Ishikawa (cell line): ENCODE measurements around the gene UNC5C.

Experiments used
- CEBPB ChIP-seq: IDR thresholded peaks from 2 replicates; pipeline ENCODE4 v1.6.1; 2012
- CREB1 ChIP-seq: IDR thresholded peaks from 2 replicates; pipeline ENCODE4 v1.6.1; 2012; ENCODE audit warnings: low read depth
- EGR1 ChIP-seq: IDR thresholded peaks from 2 replicates; pipeline ENCODE4 v1.6.1; 2012
- EP300 ChIP-seq: IDR thresholded peaks from 2 replicates; pipeline ENCODE4 v1.6.1; 2012; ENCODE audit warnings: borderline replicate concordance
- FOXM1 ChIP-seq: IDR thresholded peaks from 2 replicates; pipeline ENCODE4 v1.6.1; 2012; ENCODE audit warnings: low read depth, borderline replicate concordance
- NFIC ChIP-seq: IDR thresholded peaks from 2 replicates; pipeline ENCODE4 v1.6.1; 2012
- RAD21 ChIP-seq: IDR thresholded peaks from 2 replicates; pipeline ENCODE4 v1.6.1; 2012; ENCODE audit warnings: low read depth
- TAF1 ChIP-seq: IDR thresholded peaks from 2 replicates; pipeline ENCODE4 v1.6.1; 2012; ENCODE audit warnings: low read depth, mild to moderate bottlenecking
- TCF12 ChIP-seq: IDR thresholded peaks from 2 replicates; pipeline ENCODE4 v1.6.1; 2012; ENCODE audit warnings: low read depth
- TEAD4 ChIP-seq: IDR thresholded peaks from 2 replicates; pipeline ENCODE4 v1.6.1; 2012
- YY1 ChIP-seq: IDR thresholded peaks from 2 replicates; pipeline ENCODE4 v1.6.1; 2012; ENCODE audit warnings: low read depth
- ZBTB7A ChIP-seq: IDR thresholded peaks from 2 replicates; pipeline ENCODE4 v1.6.1; 2012; ENCODE audit warnings: low read depth
- TF ChIP-seq, protein P1 (sequence below): IDR thresholded peaks from 2 replicates; pipeline ENCODE4 v1.6.1; 2012; ENCODE audit warnings: low read depth, mild to moderate bottlenecking
- TF ChIP-seq, protein P2 (sequence below): IDR thresholded peaks from 2 replicates; pipeline ENCODE4 v1.6.1; 2012
- TF ChIP-seq, protein P3 (sequence below): IDR thresholded peaks from 2 replicates; pipeline ENCODE4 v1.6.1; 2012

Gene UNC5C

DNA sequence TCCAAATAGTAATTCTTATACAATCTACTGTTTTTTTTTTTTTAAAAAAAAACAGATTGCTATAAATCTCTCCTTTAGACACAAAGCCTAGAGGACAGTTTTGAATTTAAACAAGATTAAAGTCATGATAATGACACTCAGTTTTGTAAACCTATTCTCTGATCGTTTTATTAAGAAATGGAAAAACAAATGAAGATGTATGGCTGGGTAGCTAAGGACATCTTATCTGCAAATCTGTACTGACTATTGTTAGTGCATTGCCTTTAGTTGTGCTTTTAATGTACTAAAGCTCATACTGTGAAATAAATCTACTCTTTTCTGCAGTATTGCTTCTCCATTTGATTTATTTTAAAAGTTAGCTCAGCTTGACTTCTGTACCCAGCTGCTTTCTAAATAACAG, 155.0 kb downstream of the UNC5C start:
- TF ChIP-seq FOXM1 (no peak), CREB1 (no peak), EGR1 (no peak), NFIC (no peak), ZBTB7A (no peak), YY1 (no peak), EP300 (no peak), TCF12 (no peak), TEAD4 (no peak), RAD21 (no peak), CEBPB (no peak), TAF1 (no peak)
- TF ChIP-seq, protein P1, sequence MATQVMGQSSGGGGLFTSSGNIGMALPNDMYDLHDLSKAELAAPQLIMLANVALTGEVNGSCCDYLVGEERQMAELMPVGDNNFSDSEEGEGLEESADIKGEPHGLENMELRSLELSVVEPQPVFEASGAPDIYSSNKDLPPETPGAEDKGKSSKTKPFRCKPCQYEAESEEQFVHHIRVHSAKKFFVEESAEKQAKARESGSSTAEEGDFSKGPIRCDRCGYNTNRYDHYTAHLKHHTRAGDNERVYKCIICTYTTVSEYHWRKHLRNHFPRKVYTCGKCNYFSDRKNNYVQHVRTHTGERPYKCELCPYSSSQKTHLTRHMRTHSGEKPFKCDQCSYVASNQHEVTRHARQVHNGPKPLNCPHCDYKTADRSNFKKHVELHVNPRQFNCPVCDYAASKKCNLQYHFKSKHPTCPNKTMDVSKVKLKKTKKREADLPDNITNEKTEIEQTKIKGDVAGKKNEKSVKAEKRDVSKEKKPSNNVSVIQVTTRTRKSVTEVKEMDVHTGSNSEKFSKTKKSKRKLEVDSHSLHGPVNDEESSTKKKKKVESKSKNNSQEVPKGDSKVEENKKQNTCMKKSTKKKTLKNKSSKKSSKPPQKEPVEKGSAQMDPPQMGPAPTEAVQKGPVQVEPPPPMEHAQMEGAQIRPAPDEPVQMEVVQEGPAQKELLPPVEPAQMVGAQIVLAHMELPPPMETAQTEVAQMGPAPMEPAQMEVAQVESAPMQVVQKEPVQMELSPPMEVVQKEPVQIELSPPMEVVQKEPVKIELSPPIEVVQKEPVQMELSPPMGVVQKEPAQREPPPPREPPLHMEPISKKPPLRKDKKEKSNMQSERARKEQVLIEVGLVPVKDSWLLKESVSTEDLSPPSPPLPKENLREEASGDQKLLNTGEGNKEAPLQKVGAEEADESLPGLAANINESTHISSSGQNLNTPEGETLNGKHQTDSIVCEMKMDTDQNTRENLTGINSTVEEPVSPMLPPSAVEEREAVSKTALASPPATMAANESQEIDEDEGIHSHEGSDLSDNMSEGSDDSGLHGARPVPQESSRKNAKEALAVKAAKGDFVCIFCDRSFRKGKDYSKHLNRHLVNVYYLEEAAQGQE: no peak
- TF ChIP-seq, protein P2, sequence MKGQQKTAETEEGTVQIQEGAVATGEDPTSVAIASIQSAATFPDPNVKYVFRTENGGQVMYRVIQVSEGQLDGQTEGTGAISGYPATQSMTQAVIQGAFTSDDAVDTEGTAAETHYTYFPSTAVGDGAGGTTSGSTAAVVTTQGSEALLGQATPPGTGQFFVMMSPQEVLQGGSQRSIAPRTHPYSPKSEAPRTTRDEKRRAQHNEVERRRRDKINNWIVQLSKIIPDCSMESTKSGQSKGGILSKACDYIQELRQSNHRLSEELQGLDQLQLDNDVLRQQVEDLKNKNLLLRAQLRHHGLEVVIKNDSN: no peak
- TF ChIP-seq, protein P3, sequence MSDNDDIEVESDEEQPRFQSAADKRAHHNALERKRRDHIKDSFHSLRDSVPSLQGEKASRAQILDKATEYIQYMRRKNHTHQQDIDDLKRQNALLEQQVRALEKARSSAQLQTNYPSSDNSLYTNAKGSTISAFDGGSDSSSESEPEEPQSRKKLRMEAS: no peak

DNA sequence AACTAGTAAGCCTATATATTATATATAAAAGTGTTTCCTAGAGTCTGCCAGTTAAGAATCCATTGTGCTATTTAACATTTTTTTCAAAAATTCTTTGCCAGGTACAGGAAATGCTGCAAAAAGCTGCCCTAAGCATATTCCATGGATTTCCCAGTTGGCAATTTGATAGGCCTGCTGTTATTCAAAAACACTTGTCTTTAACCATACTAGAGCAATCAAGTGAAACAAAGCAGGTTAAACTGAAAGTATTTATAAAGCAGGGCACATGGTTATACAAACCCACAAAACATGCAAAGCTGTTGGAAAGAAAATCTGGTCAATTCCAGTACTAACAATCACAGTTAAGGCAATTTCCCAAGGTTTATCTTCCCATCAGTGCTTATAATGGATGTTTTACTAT, 159.9 kb downstream of the UNC5C start:
- peak; percentile 52; the same call in 1 of the 2 replicates for TF ChIP-seq FOXM1
- TF ChIP-seq, protein P3: no peak

DNA sequence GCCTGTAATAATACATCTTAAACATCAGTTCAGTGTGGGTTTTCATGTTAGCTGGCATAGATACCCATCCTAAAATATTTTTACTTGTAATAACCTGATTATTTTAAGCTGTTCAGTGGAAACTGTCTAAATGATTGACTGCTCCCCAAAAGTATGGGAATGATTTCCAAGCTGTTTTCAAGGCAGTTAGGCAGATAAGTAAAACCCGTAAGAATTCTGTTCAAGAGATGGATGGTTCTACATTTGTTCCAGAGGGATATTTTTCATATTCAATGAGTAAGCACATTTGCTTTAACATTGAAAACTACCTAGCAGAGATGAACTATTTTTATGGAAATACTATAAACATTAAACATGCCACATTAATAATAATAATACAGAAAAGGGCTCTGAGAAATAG, 161.1 kb downstream of the UNC5C start:
- TF ChIP-seq YY1: no peak
- TF ChIP-seq, protein P1: no peak
- TF ChIP-seq CEBPB: no peak
- TF ChIP-seq CREB1: no peak
- no peak for TF ChIP-seq EP300
- TF ChIP-seq, protein P3: no peak
- no peak for TF ChIP-seq TAF1
- TF ChIP-seq, protein P2: no peak
- TF ChIP-seq ZBTB7A: no peak
- no peak for TF ChIP-seq NFIC
- TF ChIP-seq EGR1: no peak
- no peak for TF ChIP-seq FOXM1
- no peak for TF ChIP-seq TCF12
- no peak for TF ChIP-seq TEAD4
- no peak for TF ChIP-seq RAD21

DNA sequence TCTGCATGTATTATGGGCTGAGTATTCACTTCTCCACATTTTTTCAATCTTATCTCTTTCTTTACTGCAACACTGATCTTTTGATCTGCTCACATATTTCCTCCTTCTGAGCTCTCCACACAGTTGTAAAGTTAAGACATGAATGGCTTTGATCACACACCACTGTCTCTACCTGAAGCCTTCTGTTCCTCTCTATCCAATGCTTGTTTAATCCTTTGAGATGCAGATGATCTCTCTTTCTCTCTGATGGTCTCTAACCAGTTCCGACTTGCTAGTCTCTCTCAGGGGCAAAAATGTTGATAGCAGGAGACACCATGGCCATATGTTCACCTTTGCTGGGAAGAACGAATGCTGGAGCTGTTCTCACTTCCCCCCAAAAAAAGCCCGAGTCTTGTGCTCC, 162.4 kb downstream of the UNC5C start:
- no peak for TF ChIP-seq EGR1
- no peak for TF ChIP-seq FOXM1
- TF ChIP-seq, protein P2: no peak
- no peak for TF ChIP-seq CEBPB

DNA sequence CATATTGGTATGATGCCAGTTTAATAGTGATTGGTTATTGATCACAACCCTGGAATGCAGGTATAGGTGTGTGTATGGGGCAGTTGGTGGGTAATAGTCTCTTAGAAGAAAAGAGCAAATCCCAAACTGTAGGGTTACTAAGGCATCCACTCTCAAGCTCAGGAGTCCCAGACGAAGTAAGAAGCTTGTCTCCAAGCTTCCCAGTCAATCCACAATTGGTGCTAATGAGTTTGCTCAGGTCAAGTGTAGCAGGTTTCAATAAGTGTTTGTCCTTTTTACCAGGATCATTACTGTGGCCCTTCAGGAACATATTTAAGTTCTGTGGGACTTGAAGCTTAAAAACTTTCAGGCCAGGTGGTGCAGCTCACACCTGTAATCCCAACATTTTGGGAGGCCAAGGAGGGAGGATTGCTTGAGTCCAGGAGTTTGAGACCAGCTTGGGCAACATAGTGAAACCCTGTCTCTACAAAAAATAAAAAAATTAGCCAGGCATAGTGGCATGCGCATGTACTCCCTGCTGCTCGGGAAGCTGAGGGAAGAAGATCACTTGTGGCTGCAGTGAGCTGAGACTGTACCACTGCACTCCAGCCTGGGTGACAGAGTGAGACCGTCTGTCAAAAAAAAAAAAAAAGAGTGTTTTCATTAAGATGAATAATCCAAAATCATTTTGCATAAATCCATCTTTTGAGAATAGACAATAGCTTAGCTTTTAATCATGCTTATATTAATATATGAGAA, 166.8 kb downstream of the UNC5C start:
- no peak for TF ChIP-seq CEBPB
- TF ChIP-seq EGR1: no peak
- TF ChIP-seq, protein P1: no peak
- TF ChIP-seq RAD21: no peak
- TF ChIP-seq NFIC: no peak
- TF ChIP-seq TCF12: no peak
- no peak for TF ChIP-seq TEAD4
